NOMO-1 treated with dmso at 0.1 percent for 144 hours (cell line): ENCODE measurements around the gene ABCC2.
A peak's percentile ranks its signal among the peaks of the same experiment; 100 is the strongest.

ENCODE experiments used
- DNase-seq: peaks from one replicate; lab custom pipeline; 2025; ENCODE audit not compliant: unreplicated experiment; lab: John Stamatoyannopoulos, UW

Gene ABCC2

DNA sequence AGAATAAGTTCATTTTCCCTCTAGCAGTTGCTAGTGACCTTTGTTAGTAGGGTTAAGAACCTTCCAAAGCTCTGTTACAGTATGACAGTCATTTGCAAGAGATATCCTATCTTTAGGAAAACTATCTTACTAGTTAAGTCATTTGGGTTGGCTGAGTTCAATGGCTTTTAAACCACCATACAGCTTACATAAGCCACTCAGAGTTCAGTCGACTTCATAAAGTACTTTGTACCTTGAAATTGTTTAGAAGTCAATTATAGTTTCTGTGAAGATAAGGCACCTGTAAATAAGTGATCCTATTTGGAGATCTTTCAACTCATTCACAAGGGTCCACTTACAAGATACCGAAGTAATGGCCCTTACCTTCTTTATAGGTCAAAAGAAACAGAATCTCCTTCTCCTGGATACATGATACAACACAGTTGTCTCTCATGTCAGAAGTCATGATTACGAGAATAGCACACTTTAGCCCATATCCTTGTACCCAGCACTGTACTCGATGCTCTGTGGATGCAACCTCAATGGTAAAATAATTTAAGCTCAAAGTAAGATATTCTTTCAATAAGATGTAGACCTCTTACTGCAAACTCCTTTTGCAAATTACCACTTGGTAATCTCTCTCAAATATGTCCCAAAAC, 11.9 kb upstream of the ABCC2 start:
- DNase-seq: no peak

- peak; percentile 14 for DNase-seq
Observed at GRCh38 chr10:99775850-99776249, 6.6 kb upstream of the ABCC2 start.

DNA sequence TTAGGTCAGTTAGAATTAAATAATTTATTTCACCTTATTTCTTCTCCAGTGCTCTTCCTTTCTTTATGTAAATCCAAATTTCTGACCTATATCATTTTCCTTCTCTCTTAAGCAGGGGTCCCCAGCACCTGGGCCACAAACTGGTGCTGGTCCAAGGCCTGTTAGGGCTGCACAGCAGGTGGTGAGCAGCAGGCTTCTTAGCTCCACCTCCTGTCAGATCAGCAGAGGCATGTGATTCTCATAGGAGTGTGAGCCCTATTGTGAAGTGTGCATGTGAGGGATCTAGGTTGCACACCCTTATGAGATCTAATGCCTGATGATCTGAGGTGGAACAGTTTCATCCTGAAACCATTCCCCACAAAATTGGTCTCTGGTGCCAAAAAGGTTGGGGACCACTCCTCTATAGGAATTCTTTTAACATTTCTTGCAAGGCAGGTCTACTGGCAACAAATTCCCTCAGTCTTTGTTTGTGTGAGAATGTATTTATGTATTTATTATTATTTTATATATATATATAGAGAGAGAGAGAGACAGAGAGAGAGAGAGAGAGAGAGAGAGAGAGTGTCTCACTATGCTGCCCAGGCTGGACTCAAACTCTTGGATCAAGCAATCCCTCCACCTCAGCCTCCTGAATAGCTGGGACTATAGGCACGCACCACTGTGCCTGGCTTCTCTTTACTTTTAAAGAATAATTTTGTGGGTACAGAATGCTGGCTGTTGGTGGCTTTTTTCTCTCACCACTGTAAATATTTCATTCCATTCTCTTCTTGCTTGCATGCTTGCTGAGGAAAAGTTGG, 4.3 kb upstream of the ABCC2 start:
- DNase-seq: no peak

DNA sequence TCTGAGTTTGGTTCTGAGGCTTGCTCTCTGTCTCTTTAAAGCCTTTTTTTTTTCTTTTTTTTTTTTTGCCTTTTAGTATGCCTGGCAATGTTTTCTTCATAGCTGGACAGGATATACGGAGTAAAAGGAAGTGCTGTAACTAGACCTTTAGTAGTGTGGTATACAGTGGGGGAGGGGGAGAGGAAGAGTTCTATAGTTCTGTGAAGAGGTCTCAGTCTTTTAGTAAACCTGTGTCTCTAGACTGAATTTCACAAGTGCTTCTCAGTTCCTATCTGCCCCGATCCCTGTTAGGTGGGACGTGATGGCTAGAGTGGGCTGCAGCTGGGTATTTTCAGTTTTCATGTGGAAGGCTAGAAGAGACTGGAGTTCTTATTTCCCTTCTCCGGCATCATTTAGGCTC, 3.1 kb upstream of the ABCC2 start:
- peak; percentile 78 for DNase-seq

DNA sequence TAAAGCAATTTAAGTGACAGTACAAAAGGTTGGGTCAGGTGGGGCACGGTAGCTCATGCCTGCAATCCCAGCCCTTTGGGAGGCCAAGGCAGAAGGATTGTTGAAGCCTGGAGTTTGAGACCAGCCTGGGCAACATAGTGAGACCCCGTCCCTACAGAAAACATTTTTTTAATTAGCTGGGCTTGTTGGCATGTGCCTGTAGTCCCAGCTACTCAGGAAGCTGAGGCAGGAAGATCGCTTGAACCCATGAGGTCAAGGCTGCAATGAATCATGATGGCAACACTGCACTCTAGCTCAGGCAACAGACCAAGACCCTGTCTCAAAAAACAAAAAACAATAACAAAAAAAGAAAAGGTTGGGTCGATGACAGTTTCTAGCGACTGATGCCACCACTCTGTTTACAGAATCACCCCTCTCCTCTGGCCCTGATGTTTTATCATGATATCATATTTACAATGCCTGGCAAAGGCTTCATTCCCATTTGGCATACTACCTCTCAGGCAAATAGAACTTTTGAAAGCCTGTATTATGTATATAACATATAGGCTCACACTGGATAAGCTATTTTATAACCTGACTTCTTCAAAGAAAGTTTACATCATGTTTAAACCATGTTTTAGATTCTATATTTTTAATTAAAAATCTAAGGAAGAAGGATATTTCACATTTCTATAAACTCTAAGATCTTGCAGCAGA, 558 bp upstream of the ABCC2 start:
- DNase-seq: no peak

DNA sequence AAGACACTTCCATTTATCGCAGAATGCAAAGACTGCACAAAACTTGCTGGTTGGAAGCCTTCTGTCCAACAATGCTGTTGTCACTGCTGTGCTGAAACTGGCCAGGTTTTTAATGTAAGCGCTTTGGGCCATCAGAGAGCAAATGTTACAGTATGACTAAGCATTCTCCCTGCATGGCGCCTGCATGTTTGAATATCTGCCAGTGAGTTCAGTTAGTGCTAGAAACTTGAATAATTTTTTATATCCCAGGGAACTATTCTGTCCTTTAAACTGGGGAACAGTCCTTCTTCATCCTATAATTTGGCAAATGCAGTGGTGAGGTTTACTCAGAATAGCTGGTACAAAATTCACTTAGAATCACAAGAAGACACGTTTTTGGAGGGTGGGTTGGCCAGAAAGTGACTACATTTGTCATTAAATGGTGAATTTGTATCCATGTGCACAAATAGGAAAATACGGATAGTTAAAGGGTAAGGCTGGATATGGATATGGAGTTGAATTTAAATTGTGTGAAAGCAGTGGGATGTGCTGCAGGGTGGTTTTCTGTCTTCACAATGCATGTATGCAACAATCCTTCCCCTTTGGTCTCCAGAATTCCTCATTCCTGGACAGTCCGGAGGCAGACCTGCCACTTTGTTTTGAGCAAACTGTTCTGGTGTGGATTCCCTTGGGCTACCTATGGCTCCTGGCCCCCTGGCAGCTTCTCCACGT, 1.7 kb downstream of the ABCC2 start:
- no peak for DNase-seq

DNA sequence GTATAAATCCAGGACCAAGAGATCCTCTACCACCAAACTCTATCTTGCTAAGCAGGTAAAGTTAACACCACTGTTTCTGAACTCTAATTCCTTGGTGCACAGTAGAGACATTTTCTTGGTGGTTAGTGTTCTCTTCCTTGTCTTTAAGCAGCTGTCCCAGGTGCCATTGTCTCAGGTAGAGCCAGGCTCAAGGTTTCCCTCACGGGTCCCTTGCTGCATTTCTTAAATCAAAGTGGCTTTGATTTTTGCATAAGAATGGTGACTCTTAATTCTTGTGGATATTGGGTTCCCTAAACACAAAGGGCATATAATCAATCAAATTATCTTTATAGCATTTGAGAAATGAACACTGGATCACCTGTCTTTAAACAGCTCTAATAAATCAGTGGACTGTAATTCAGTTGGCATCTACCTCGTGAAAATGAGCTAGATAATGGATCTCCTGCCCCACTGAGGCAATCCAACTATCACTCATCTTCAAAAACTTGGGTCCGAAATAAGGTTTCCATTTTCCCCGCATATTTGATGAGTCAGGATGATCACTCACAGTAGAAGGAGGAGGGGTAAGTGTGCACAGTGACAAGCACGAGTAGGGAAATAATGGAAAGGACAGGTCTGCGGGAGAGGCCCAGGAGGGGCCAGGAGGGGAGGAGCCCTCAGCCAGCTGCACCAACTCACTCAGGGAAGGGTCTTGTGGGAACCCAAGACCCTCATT, 2.4 kb downstream of the ABCC2 start:
- DNase-seq: no peak

DNA sequence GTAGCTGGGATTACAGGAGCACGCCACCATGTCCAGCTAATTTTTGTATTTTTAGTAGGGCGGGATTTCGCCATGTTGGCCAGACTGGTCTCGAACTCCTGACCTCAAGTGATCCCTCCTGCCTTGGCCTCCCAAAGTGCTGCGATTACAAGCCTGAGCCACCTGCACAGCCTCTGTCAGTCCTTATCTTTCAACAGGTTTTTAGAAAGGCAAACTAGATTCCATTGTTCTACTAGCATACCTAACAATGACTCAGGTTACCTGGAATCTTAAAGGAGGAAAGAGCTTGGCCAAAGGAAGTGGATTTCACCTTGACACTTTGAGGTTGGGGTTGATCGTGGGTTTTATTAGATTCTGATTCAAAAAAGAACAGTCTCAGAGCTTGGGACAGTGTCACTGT, 3.2 kb downstream of the ABCC2 start:
- no peak for DNase-seq

GRCh38 chr10:99787311-99787710, 4.9 kb downstream of the ABCC2 start:
- no peak for DNase-seq

DNA sequence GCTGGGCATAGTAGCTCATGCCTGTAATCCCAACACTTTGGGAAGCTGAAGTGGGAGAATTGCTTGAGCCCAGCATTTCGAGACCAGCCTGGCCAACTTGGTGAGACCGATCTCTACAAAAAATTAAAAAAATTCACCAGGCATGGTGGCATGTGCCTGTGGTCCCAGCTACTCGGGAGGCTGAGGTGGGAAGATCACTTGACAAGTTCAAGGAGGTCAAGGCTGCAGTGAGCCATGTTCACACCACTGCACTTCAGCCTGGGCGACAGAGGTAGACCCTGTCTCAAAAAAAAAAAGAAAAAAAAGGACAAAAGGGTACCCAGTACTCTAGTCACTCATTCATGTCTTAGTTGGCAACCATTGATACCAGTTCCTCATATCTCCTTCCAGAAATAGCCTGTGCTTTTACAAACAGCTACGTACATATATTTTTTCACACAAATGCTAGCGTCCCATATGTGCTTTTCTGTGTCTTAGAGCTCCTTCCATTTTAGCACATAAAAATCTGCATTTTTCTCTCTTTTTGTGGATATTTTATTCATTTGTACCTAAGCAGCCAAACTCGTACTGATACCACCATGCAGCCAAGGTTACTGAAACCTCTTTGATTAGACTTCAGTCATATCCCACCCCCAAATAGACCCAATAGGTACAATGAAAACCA, 5.5 kb downstream of the ABCC2 start:
- no peak for DNase-seq

DNA sequence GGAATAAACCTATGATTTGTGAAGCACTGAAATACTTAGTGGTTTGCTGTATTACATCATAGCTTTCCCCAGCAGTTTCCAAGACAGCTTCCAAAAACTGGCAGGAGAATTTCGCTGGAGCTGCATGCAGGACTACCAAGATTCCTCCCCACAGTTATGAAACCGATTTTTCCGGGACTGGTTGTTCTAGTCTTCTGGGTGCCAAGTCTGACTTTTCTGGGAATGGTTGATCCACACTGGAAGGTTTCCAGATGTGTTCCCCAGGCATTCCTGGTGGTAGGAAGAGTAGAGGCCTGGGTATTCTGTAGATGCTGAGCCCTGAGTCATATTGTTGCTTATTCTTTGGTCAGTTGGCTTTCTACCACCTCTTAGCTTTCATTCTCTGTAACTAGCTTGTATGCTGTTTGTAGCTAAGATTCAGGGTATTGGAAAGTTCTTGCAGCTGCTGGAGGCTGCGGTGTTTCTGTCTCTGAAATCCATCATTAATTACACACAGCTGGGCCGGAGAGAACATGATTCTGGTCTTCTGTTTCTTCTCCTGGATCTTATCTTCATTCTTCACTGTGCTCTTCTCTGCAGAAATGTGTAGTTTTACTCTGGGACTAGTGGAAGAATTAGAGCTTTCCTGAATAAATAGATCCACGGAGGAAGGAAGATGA, 6.3 kb downstream of the ABCC2 start:
- DNase-seq: no peak

GRCh38 chr10:99791831-99792230, 9.4 kb downstream of the ABCC2 start:
- no peak for DNase-seq

GRCh38 chr10:99793819-99794218, 11.4 kb downstream of the ABCC2 start:
- DNase-seq: no peak

DNA sequence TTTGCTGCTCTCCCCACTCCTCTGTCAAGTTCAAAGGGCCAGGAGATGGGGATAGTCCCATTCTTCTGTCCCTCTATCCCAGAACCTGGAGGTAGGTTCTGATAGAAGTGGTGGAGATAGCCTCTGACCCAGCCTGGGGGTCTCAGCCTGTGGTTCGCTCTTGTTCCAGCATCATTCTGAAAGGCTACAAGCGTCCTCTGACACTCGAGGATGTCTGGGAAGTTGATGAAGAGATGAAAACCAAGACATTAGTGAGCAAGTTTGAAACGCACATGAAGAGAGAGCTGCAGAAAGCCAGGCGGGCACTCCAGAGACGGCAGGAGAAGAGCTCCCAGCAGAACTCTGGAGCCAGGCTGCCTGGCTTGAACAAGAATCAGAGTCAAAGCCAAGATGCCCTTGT, 14.5 kb downstream of the ABCC2 start:
- DNase-seq: no peak

DNA sequence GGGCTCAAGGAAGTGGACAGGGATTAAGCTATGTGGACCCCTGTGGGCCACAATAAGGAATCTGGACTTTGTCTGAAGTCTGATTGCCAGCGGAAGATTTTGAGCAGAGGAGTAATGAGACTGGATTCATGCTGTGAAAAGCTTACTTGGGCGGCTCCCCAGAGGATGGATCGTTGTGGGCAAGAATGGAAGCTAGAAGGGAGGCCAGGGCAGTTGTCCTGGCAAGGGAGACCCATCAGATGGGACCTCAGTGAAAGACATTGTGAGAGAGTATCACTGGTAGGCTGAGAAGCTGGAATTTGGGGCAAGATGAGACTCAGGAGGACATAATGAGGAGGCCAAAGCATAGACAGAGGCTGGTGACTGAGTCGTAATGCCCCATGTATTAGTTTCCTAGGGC, 15.6 kb downstream of the ABCC2 start:
- DNase-seq: no peak

- DNase-seq: no peak
Observed at GRCh38 chr10:99798920-99799319, 16.5 kb downstream of the ABCC2 start.

DNA sequence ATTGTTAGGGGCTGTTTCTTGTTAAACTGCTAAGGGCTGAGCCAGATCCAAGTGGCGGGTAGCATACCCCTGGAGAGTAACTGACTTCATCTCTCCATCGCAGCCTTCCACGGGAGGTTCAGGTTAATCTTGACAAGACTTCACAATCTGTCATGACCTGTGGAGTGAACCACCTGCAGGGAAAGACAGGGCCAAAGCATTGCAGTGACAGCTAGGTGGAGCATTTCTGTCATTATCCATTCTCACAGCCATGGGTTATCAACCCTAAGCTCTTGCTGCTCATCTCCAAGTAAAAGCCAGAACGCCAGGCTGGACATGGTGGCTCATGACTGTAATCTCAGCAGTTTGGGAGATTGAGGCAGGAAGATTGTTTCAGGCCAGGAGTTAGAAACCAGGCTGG, 17.2 kb downstream of the ABCC2 start:
- DNase-seq: no peak

DNA sequence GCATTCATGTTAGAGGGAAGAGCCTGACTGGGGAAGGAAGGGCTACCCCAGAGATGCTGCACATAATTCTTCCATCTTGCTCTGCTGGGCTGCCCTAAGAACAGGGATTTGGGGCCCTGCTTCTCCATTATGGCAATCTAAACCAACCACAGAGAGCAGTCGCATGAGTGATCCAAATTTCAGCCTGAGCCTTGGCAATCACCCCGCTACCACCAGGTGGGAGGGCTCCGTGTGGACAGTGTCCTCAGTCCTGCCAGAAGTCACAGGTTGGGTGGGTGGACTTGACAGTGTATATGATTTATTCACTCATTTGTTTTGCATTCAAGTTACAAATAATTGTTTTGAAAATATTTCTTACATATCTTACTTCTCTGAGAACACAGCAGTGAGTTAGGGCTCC, 22.0 kb downstream of the ABCC2 start:
- no peak for DNase-seq

DNA sequence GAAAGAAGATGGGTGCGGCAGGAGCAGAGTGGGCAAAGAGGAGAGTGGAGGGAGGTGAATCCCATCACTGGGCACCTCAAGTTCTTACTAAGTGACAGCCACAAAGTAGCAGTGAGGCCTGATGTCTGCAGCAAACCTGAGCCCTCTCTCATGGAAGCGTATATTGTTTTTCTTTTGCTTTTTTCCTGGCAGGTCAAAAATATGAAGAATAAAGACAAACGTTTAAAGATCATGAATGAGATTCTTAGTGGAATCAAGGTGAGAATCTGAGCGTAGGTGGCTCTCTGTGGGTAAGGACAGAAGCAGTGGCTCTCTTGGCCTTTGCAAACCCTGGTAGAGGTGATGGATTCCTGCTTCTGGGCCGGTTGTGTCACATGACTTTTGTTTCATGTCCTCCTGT, 22.8 kb downstream of the ABCC2 start:
- no peak for DNase-seq

DNA sequence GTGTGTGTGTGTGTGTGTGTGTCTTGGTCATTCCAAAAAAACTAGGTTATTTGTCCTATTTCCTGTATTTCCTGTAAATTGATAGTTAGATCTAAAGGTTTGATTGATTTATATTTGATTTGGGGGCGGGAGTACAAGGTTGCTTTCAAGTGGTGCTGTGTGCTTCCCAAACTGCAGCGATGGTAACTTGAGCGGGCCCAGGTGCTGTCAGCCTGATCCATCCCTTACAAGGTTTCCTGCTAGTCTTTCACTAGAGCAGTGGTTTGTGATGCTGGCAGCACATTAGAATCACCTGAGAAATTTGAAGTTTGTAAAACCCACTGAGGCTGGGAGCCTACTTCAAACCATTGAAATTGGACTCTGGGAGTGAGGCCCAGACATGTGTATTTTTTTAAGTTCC, 23.7 kb downstream of the ABCC2 start:
- DNase-seq: no peak
